Nephron progenitor cell (in vitro differentiated cells): ENCODE measurements around the gene GRM5.
"Not testable (repeated sequence)": the region's sequence is repeated elsewhere in the genome, so short reads cannot be mapped to it uniquely, and the experiment has no call there.

Source experiments
- DNase-seq: peaks from one replicate; pipeline ENCODE4 v3.0.0; 2021
- H3K27ac Mint-ChIP-seq: 2 replicates; pipeline ENCODE4 v1.8.0; 2021; ENCODE audit warnings: mild to moderate bottlenecking, moderate library complexity, mixed read lengths
- H3K27me3 Mint-ChIP-seq: 2 replicates; pipeline ENCODE4 v1.8.0; 2021; ENCODE audit warnings: mild to moderate bottlenecking, low read depth, mixed read lengths; ENCODE audit not compliant: poor library complexity
- H3K36me3 Mint-ChIP-seq: 2 replicates; pipeline ENCODE4 v1.8.0; 2021; ENCODE audit warnings: low read depth, mixed read lengths
- H3K4me1 Mint-ChIP-seq: 2 replicates; pipeline ENCODE4 v1.8.0; 2021; ENCODE audit warnings: mixed read lengths
- H3K4me3 Mint-ChIP-seq: 2 replicates; pipeline ENCODE4 v1.8.0; 2021; ENCODE audit warnings: mild to moderate bottlenecking, moderate library complexity, mixed read lengths
- H3K9me3 Mint-ChIP-seq: 2 replicates; pipeline ENCODE4 v1.8.0; 2021; ENCODE audit warnings: mild to moderate bottlenecking, moderate library complexity, mixed read lengths
- TF ChIP-seq, protein P1 (sequence below): fragments of 200-600 bp; sonication (generic); IDR thresholded peaks from 2 replicates; pipeline ENCODE4 v1.5.0; 2021; ENCODE audit warnings: antibody characterized with exemption

Gene GRM5

DNA sequence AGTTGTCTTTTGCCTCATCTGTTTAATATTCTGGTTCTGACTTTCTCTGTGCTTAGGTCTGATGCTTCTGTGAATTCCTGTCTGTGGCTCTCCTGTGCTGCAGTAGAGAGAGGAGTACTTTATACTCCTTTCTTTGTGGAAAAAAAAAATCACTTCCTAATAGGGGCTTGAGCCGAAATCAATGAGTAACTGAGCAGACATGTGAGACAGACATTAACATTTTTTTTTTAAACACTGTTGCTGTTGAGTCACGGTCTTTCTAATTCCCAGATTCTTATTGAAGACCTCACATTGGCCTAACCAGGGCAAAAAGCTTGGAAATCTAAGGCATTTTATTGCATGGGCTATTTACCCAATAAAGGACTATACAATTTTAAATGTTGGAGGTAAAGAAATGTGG is 86.1 kb downstream of the GRM5 start:
- no peak for DNase-seq
- H3K4me3 Mint-ChIP-seq = no peak overlapping the region
- TF ChIP-seq, protein P1, sequence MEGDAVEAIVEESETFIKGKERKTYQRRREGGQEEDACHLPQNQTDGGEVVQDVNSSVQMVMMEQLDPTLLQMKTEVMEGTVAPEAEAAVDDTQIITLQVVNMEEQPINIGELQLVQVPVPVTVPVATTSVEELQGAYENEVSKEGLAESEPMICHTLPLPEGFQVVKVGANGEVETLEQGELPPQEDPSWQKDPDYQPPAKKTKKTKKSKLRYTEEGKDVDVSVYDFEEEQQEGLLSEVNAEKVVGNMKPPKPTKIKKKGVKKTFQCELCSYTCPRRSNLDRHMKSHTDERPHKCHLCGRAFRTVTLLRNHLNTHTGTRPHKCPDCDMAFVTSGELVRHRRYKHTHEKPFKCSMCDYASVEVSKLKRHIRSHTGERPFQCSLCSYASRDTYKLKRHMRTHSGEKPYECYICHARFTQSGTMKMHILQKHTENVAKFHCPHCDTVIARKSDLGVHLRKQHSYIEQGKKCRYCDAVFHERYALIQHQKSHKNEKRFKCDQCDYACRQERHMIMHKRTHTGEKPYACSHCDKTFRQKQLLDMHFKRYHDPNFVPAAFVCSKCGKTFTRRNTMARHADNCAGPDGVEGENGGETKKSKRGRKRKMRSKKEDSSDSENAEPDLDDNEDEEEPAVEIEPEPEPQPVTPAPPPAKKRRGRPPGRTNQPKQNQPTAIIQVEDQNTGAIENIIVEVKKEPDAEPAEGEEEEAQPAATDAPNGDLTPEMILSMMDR = no peak

DNA sequence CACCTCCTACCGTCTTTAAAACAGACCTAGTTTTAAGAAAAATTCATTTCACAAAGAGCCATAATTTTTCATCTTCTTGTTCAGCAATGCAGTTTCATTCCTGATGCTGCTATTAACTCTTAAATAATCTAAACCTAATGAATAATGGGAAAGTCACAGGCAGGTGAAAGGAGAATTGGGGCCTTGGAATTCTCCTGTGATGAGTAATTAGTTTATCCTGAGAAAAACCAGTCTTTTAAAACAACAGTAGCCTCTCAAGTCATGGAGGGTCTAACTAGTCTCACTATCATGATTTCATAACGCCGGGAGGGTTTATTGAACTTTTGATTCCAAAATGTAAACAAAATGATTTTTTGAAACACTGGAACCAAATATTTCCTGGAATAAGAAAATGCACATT is 86.8 kb downstream of the GRM5 start:
- DNase-seq, H3K36me3 Mint-ChIP-seq, H3K27ac Mint-ChIP-seq, H3K4me1 Mint-ChIP-seq, H3K4me3 Mint-ChIP-seq, H3K27me3 Mint-ChIP-seq, H3K9me3 Mint-ChIP-seq: not testable (repeated sequence)

More for the DNA sequence above, 86.1 kb downstream of the GRM5 start:
- no peak overlapping the region for H3K27ac Mint-ChIP-seq
- no peaks in the 10 kb centered on the region for H3K27me3 Mint-ChIP-seq
- H3K36me3 Mint-ChIP-seq = no peaks in the 10 kb centered on the region
- H3K9me3 Mint-ChIP-seq = no peaks in the 10 kb centered on the region
- no peaks in the 10 kb centered on the region for H3K4me1 Mint-ChIP-seq

GRCh38 chr11:88975441-88975840 is 90.3 kb downstream of the GRM5 start:
- H3K27me3 Mint-ChIP-seq = not testable (repeated sequence)

DNA sequence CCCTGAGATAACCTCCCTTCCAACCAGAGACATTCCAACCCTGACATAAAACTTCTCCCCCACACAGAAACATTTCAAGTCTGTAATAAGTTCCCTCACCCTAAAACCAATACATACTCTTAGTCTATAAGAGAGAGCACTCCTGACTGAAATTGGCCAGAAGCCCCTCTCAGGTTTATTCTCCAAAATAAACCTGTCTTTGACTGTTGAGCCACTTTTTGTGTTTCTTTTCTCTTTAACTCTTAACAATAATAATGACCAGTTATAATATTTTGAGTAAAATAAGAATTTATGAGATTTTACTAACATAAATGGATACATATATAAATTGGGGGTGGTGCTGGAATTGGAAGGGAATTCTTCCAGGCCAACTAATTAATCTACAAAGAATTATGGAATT is 93.6 kb downstream of the GRM5 start:
- Mint-ChIP-seq H3K36me3 (no peaks in the 10 kb centered on the region), H3K27ac (no peak overlapping the region), H3K4me3 (no peak overlapping the region), H3K9me3 (peaks cover 11% of the 10 kb centered on the region), H3K4me1 (no peaks in the 10 kb centered on the region), H3K27me3 (no peaks in the 10 kb centered on the region)
- DNase-seq = no peak
- TF ChIP-seq, protein P1 = no peak

More at GRCh38 chr11:88975441-88975840, 90.3 kb downstream of the GRM5 start:
- H3K4me1 Mint-ChIP-seq, H3K27ac Mint-ChIP-seq, H3K36me3 Mint-ChIP-seq, H3K4me3 Mint-ChIP-seq, DNase-seq: not testable (repeated sequence)
- peaks cover 11% of the 10 kb centered on the region for H3K9me3 Mint-ChIP-seq

DNA sequence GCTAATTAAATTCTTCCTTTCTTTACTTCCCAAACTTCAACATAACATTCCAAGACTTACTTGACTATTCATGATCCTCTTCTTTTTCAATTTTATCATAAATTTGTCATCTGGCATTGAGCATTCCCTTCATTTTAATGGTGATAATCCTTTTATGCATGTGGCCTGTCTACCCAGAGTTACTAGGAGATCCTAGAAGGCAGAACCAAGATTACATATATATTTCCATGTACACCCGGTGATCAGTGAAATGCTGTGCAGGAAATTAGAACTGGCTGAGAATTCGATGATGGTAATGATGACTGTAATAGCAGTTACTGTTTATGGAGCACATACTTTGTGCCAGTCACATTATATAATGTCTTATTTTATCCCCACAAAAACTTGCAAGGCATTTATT is 104.2 kb downstream of the GRM5 start:
- H3K27me3 Mint-ChIP-seq, H3K4me1 Mint-ChIP-seq, H3K4me3 Mint-ChIP-seq, H3K27ac Mint-ChIP-seq, DNase-seq, H3K9me3 Mint-ChIP-seq, H3K36me3 Mint-ChIP-seq: not testable (repeated sequence)

GRCh38 chr11:88959857-88960256 is 105.9 kb downstream of the GRM5 start:
- H3K27ac Mint-ChIP-seq, H3K27me3 Mint-ChIP-seq, H3K9me3 Mint-ChIP-seq, H3K4me3 Mint-ChIP-seq, DNase-seq, H3K4me1 Mint-ChIP-seq, H3K36me3 Mint-ChIP-seq: not testable (repeated sequence)

- no peak overlapping the region for H3K4me3 Mint-ChIP-seq
- DNase-seq = no peak
- H3K4me1 Mint-ChIP-seq = no peaks in the 10 kb centered on the region
- no peaks in the 10 kb centered on the region for H3K9me3 Mint-ChIP-seq
- no peaks in the 10 kb centered on the region for H3K36me3 Mint-ChIP-seq
- H3K27ac Mint-ChIP-seq = no peak overlapping the region
- H3K27me3 Mint-ChIP-seq = no peaks in the 10 kb centered on the region
- TF ChIP-seq, protein P1 = no peak
These were observed 114.8 kb downstream of the GRM5 start for GRCh38 chr11:88950975-88951374.

GRCh38 chr11:88948908-88949307 is 116.9 kb downstream of the GRM5 start:
- not testable (repeated sequence) for H3K9me3 Mint-ChIP-seq, H3K27me3 Mint-ChIP-seq, H3K4me3 Mint-ChIP-seq, DNase-seq, H3K27ac Mint-ChIP-seq, H3K4me1 Mint-ChIP-seq, H3K36me3 Mint-ChIP-seq

GRCh38 chr11:88947843-88948572 is 117.8 kb downstream of the GRM5 start:
- DNase-seq, H3K36me3 Mint-ChIP-seq, H3K4me1 Mint-ChIP-seq, H3K9me3 Mint-ChIP-seq, H3K27me3 Mint-ChIP-seq, H3K27ac Mint-ChIP-seq, H3K4me3 Mint-ChIP-seq: not testable (repeated sequence)

GRCh38 chr11:88929665-88930064 is 136.1 kb downstream of the GRM5 start:
- not testable (repeated sequence) for H3K4me1 Mint-ChIP-seq, H3K4me3 Mint-ChIP-seq, H3K27ac Mint-ChIP-seq, H3K9me3 Mint-ChIP-seq, H3K36me3 Mint-ChIP-seq, DNase-seq, H3K27me3 Mint-ChIP-seq

DNA sequence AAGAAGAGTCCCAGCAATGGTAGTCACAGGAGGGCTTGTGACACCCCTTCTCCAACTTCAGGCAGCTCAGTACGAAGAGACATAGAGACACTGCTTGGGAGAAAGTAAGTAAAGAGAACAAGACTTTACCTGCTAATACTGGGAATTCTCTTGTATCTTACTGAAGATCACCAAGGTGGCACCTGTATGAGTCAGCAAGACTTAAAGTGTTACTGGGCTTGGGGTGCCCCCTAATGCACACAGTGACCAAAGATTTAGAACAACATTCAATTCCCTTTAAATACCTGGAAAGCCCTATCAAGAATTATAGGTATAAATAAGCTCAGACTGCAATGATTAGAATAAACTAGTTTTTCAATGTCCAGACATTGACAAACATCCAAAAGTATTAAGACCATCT is 148.7 kb downstream of the GRM5 start:
- H3K4me1 Mint-ChIP-seq, H3K27me3 Mint-ChIP-seq, H3K36me3 Mint-ChIP-seq, H3K9me3 Mint-ChIP-seq, H3K27ac Mint-ChIP-seq, H3K4me3 Mint-ChIP-seq, DNase-seq: not testable (repeated sequence)
